DND-41 (cell line): ENCODE data around the gene IDH3A.

Experiments used
- ATAC-seq: fragments of 200-7000 bp; cut with Tn5 transposase; 3 replicates; pipeline ENCODE4 v1.9.1; 2021; ENCODE audit warnings: low read depth; ENCODE audit not compliant: insufficient read depth
- DNase-seq: peaks from one replicate; pipeline ENCODE4 v3.0.0-alpha.2; 2020
- H2AFZ ChIP-seq: 2 replicates; pipeline ENCODE4 v1.6.0; 2012; ENCODE audit warnings: low read depth, low read length
- H3K27ac ChIP-seq: 2 replicates; pipeline ENCODE4 v1.5.1; 2012; ENCODE audit warnings: low read length, inconsistent platforms
- H3K27me3 ChIP-seq: fragments of 200-600 bp; sonication (generic); 2 replicates; pipeline ENCODE4 v1.6.0; 2012; ENCODE audit warnings: low read length, mild to moderate bottlenecking, inconsistent platforms; ENCODE audit not compliant: insufficient read depth, poor library complexity
- H3K36me3 ChIP-seq: 2 replicates; pipeline ENCODE4 v1.5.1; 2012; ENCODE audit warnings: low read length, inconsistent platforms; ENCODE audit not compliant: insufficient read depth
- H3K4me1 ChIP-seq: 2 replicates; pipeline ENCODE4 v1.5.1; 2012; ENCODE audit warnings: mild to moderate bottlenecking, low read length; ENCODE audit not compliant: insufficient read depth
- H3K4me2 ChIP-seq: 2 replicates; pipeline ENCODE4 v1.6.0; 2012; ENCODE audit warnings: mild to moderate bottlenecking, moderate library complexity, low read length, inconsistent platforms; ENCODE audit not compliant: insufficient read depth
- H3K4me3 ChIP-seq, 2 experiments: fragments of 200-600 bp in 1 of 2; shearing (Covaris generic) in 1 of 2; 2 replicates each; pipeline ENCODE4 v1.5.1; 2012 to 2016; ENCODE audit warnings: inconsistent platforms in 2 of 2, low read length in 2 of 2, mild to moderate bottlenecking in 2 of 2, low read depth in 1 of 2, moderate library complexity in 1 of 2
- H3K79me2 ChIP-seq: 2 replicates; pipeline ENCODE4 v1.6.0; 2012; ENCODE audit warnings: low read length, inconsistent platforms; ENCODE audit not compliant: insufficient read depth
- H3K9ac ChIP-seq: 2 replicates; pipeline ENCODE4 v1.6.0; 2012; ENCODE audit warnings: low read depth, mild to moderate bottlenecking, inconsistent platforms, low read length, moderate library complexity
- H3K9me3 ChIP-seq: 2 replicates; pipeline ENCODE4 v1.5.1; 2012; ENCODE audit warnings: low read length, moderate library complexity, mild to moderate bottlenecking, inconsistent platforms; ENCODE audit not compliant: insufficient read depth, severe bottlenecking
- H4K20me1 ChIP-seq: 2 replicates; pipeline ENCODE4 v1.6.0; 2012; ENCODE audit warnings: low read length; ENCODE audit not compliant: insufficient read depth
- CTCF ChIP-seq: IDR thresholded peaks from 2 replicates; pipeline ENCODE4 v1.5.1; 2012; ENCODE audit warnings: borderline replicate concordance, low read length, moderate library complexity, mild to moderate bottlenecking; ENCODE audit not compliant: poor library complexity, severe bottlenecking; ENCODE audit errors: extremely low read depth
- EZH2 ChIP-seq: IDR thresholded peaks from 3 replicates; pipeline ENCODE4 v1.6.1; 2012; ENCODE audit warnings: borderline replicate concordance, low read depth, mild to moderate bottlenecking, moderate library complexity, low read length, inconsistent platforms; ENCODE audit not compliant: severe bottlenecking

Gene IDH3A

GRCh38 chr15:78149068-78149804, at the start of gene IDH3A:
Gene IDH3A, plus strand, starts transcription at chr15:78149362. Its CDS starts 42 bp downstream, at chr15:78149404.
- Histone ChIP-seq H3K36me3 (peaks cover 6% of the 10 kb centered on the region), H3K27ac (peak within 1 kb of the TSS; percentile 70), H3K9me3 (no peaks in the 10 kb centered on the region), H3K9ac (peak within 1 kb of the TSS; percentile 79), H2AFZ (peak within 1 kb of the TSS; percentile 68), H3K79me2 (peaks cover 52% of the 10 kb centered on the region), H3K4me1 (peaks cover 42% of the 10 kb centered on the region), H3K4me3 (peak within 1 kb of the TSS; percentile 47 to 58), H3K27me3 (no peaks in the 10 kb centered on the region), H3K4me2 (peak within 1 kb of the TSS; percentile 88), H4K20me1 (peaks cover 7% of the 10 kb centered on the region)
- peak; percentile 92 for ATAC-seq
- peak; percentile 98 for DNase-seq
- TF ChIP-seq CTCF = no peak
- TF ChIP-seq EZH2 = no peak

- H3K9me3 ChIP-seq = no peaks in the 10 kb centered on the region
- H3K27ac ChIP-seq = no peak overlapping the region
- DNase-seq (no peak), ATAC-seq (no peak)
- H3K9ac ChIP-seq = no peak overlapping the region
- no peaks in the 10 kb centered on the region for H3K36me3 ChIP-seq
- H3K79me2 ChIP-seq = no peaks in the 10 kb centered on the region
- H3K27me3 ChIP-seq = no peaks in the 10 kb centered on the region
- TF ChIP-seq EZH2 = no peak
- TF ChIP-seq CTCF = no peak
- no peak overlapping the region for H3K4me2 ChIP-seq
- no peak overlapping the region for H2AFZ ChIP-seq
- no peaks in the 10 kb centered on the region for H4K20me1 ChIP-seq
- no peak overlapping the region for H3K4me3 ChIP-seq
- H3K4me1 ChIP-seq = peaks cover 19% of the 10 kb centered on the region
These were observed 48.3 kb upstream of the IDH3A start for GRCh38 chr15:78100886-78101285.

GRCh38 chr15:78101423-78102105, 47.6 kb upstream of the IDH3A start:
- Histone ChIP-seq H3K9ac (no peak overlapping the region), H3K79me2 (no peaks in the 10 kb centered on the region), H3K4me2 (no peak overlapping the region), H4K20me1 (no peaks in the 10 kb centered on the region), H3K4me1 (peaks cover 19% of the 10 kb centered on the region), H3K9me3 (no peaks in the 10 kb centered on the region), H3K36me3 (no peaks in the 10 kb centered on the region), H3K4me3 (no peak overlapping the region), H3K27ac (no peak overlapping the region), H2AFZ (no peak overlapping the region), H3K27me3 (no peaks in the 10 kb centered on the region)
- no peak for ATAC-seq
- DNase-seq = no peak
- TF ChIP-seq EZH2 (no peak), CTCF (no peak)
